ENCODE measurements around the gene PGA4.

GRCh38 chr11:61274084-61274483, 51.9 kb downstream of the PGA4 start:
- no peak for TF ChIP-seq POLR2AphosphoS5 (IDR thresholded peaks at IDR 0.05; ENCODE audit: insufficient read depth, low read depth, low read length)
- no peak for TF ChIP-seq CTCF (IDR thresholded peaks at IDR 0.05; ENCODE audit: extremely low read depth in 1 of 2, insufficient read depth in 1 of 2, low read depth in 1 of 2, low read length in 2 of 2)

All from endothelial cell of umbilical vein (primary cell).